GM12878 (cell line): ENCODE measurements around the gene ATRN. TPM values are rescaled to one million over a fixed set of nuclear protein-coding genes. Genes with fewer than 3 reads are reported as not detected.

Experiments
- ATAC-seq: fragments of 200-7000 bp; cut with Tn5 transposase; 3 replicates; pipeline ENCODE4 v1.9.1; 2020; ENCODE audit warnings: mild to moderate bottlenecking, moderate library complexity
- BruUV-seq: library from RNA; stranded (reverse); fragments of 400-500 nt; replicated peaks from 2 replicates; lab custom pipeline; 2021; lab: Mats Ljungman, UMichigan
- CTCF ChIA-PET: fragments of 300-600 bp; sonication (Branson Sonifier 250); formaldehyde crosslinking; extraction: SDS; loops from one replicate; lab custom pipeline; 2021; ENCODE audit warnings: inconsistent platforms; lab: Yijun Ruan, JAX
- POLR2A ChIA-PET: fragments of 350-600 bp; formaldehyde crosslinking; extraction: SDS; loops from one replicate; lab custom pipeline; 2021; ENCODE audit warnings: inconsistent platforms; lab: Charles Lee
- RAD21 ChIA-PET: fragments of 300-600 bp; sonication (Branson Sonifier 250); formaldehyde crosslinking; loops from one replicate; lab custom pipeline; 2023; ENCODE audit warnings: antibody characterized with exemption; ENCODE audit not compliant: unreplicated experiment; lab: Charles Lee
- SMC1A ChIA-PET: fragments of 300-600 bp; sonication (Branson Sonifier 250); formaldehyde crosslinking; loops from one replicate; lab custom pipeline; 2023; ENCODE audit not compliant: unreplicated experiment, uncharacterized antibody; lab: Charles Lee
- DNase-seq: peaks from one replicate; pipeline ENCODE4 v3.0.0-alpha.2; 2011; ENCODE audit warnings: low read depth, low spot score
- FAIRE-seq: peaks from 3 replicates; lab custom pipeline; 2011; peaks lifted over from hg19 to GRCh38; lab: Jason Lieb, UNC
- H2AFZ ChIP-seq: 2 replicates; pipeline ENCODE4 v1.6.0; 2011; ENCODE audit warnings: low read depth, low read length, control low read depth; ENCODE audit not compliant: control insufficient read depth
- H3K27ac ChIP-seq: 2 replicates; pipeline ENCODE4 v1.5.1; 2011; ENCODE audit warnings: control low read depth; ENCODE audit not compliant: control insufficient read depth, insufficient read depth
- H3K27me3 ChIP-seq, 2 experiments: replicated peaks in 1 of 2; 2 replicates each; pipeline versions ENCODE4 v1.6.0 to v1.6.1; 2011; ENCODE audit warnings: low read length in 1 of 2; ENCODE audit not compliant: control insufficient read depth in 2 of 2, insufficient read depth in 2 of 2
- H3K36me3 ChIP-seq, 2 experiments: 2 replicates each; pipeline ENCODE4 v1.5.1; 2011; ENCODE audit warnings: low read length in 1 of 2; ENCODE audit not compliant: control insufficient read depth in 2 of 2, insufficient read depth in 2 of 2
- H3K4me1 ChIP-seq: 2 replicates; pipeline ENCODE4 v1.6.1; 2011; ENCODE audit warnings: mild to moderate bottlenecking, low read length, moderate library complexity, mixed read lengths; ENCODE audit not compliant: control insufficient read depth, insufficient read depth
- H3K4me2 ChIP-seq: 2 replicates; pipeline ENCODE4 v1.6.0; 2011; ENCODE audit warnings: control low read depth; ENCODE audit not compliant: control insufficient read depth, insufficient read depth
- H3K4me3 ChIP-seq: fragments of 200-600 bp; sonication (generic); 2 replicates; pipeline ENCODE4 v1.5.1; 2016
- H3K79me2 ChIP-seq: 2 replicates; pipeline ENCODE4 v1.6.0; 2011; ENCODE audit warnings: low read length; ENCODE audit not compliant: control insufficient read depth, insufficient read depth
- H3K9ac ChIP-seq: 2 replicates; pipeline ENCODE4 v1.8.0; 2011; ENCODE audit warnings: low read length, control low read depth, mixed read lengths; ENCODE audit not compliant: control insufficient read depth, insufficient read depth
- H3K9me3 ChIP-seq: replicated peaks from 3 replicates; pipeline ENCODE4 v1.5.1; 2011; ENCODE audit warnings: mild to moderate bottlenecking, low read length; ENCODE audit not compliant: control insufficient read depth, insufficient read depth
- H4K20me1 ChIP-seq: 2 replicates; pipeline ENCODE4 v1.6.0; 2011; ENCODE audit not compliant: control insufficient read depth, insufficient read depth
- ATF2 ChIP-seq: IDR thresholded peaks from 2 replicates; pipeline ENCODE4 v1.6.1; 2012; ENCODE audit warnings: low read length, inconsistent platforms
- BMI1 ChIP-seq: fragments of 450-650 bp; IDR thresholded peaks from 2 replicates; pipeline ENCODE4 v1.6.1; 2016; ENCODE audit warnings: mild to moderate bottlenecking, moderate library complexity, borderline replicate concordance
- BRCA1 ChIP-seq: IDR thresholded peaks from 2 replicates; pipeline ENCODE4 v1.6.1; 2011; ENCODE audit warnings: low read depth, low read length, improper control_type of control experiment
- CEBPB ChIP-seq, 2 experiments: fragments of 150-350 bp in 1 of 2; IDR thresholded peaks; 2 replicates each; pipeline ENCODE4 v1.6.1; 2012 to 2014; ENCODE audit warnings: low read depth in 2 of 2, low read length in 2 of 2, borderline replicate concordance in 1 of 2, inconsistent platforms in 1 of 2
- CHD2 ChIP-seq: IDR thresholded peaks from 2 replicates; pipeline ENCODE4 v1.6.1; 2011; ENCODE audit warnings: low read depth, low read length, improper control_type of control experiment, borderline replicate concordance
- CREM ChIP-seq: IDR thresholded peaks from 2 replicates; pipeline ENCODE4 v1.6.1; 2014; ENCODE audit warnings: antibody characterized with exemption, low read depth
- CTCF ChIP-seq, 3 experiments: IDR thresholded peaks in 2 of 3; conservative IDR thresholded peaks in 1 of 3; 2 replicates each; pipeline ENCODE4 v1.5.1; 2011; ENCODE audit warnings: low read depth in 3 of 3, low read length in 3 of 3, mild to moderate bottlenecking in 3 of 3, control low read depth in 2 of 3, moderate library complexity in 2 of 3, inconsistent platforms in 1 of 3, mixed read lengths in 1 of 3; ENCODE audit not compliant: control insufficient read depth in 2 of 3, insufficient read depth in 1 of 3; ENCODE audit errors: extremely low read depth in 1 of 3
- ESRRA ChIP-seq: IDR thresholded peaks from 2 replicates; pipeline ENCODE4 v1.6.1; 2012; ENCODE audit warnings: mild to moderate bottlenecking, low read length, improper control_type of control experiment
- FOXM1 ChIP-seq: IDR thresholded peaks from 2 replicates; pipeline ENCODE4 v1.6.1; 2012; ENCODE audit warnings: low read depth, mild to moderate bottlenecking, inconsistent platforms, low read length, moderate library complexity
- MEF2B ChIP-seq: fragments of 450-650 bp; IDR thresholded peaks from 2 replicates; pipeline ENCODE4 v1.6.1; 2018; ENCODE audit warnings: mild to moderate bottlenecking, moderate library complexity; ENCODE audit not compliant: partially characterized antibody, poor library complexity, severe bottlenecking
- MTA2 ChIP-seq: fragments of 450-650 bp; IDR thresholded peaks from 2 replicates; pipeline ENCODE4 v1.6.1; 2016; ENCODE audit warnings: low read depth, mild to moderate bottlenecking, moderate library complexity
- PML ChIP-seq: IDR thresholded peaks from 2 replicates; pipeline ENCODE4 v1.6.1; 2012; ENCODE audit warnings: low read length, inconsistent platforms
- RFX5 ChIP-seq: IDR thresholded peaks from 2 replicates; pipeline ENCODE4 v1.6.1; 2011; ENCODE audit warnings: low read depth, low read length, improper control_type of control experiment
- SIN3A ChIP-seq: IDR thresholded peaks from 2 replicates; pipeline ENCODE4 v1.6.1; 2012; ENCODE audit warnings: low read depth, low read length, improper control_type of control experiment
- SMAD5 ChIP-seq: IDR thresholded peaks from 2 replicates; pipeline ENCODE4 v1.6.1; 2016; ENCODE audit warnings: antibody characterized with exemption, low read depth
- SPI1 ChIP-seq: IDR thresholded peaks from 2 replicates; pipeline ENCODE4 v1.6.1; 2011; ENCODE audit warnings: low read depth, mild to moderate bottlenecking, low read length, moderate library complexity, borderline replicate concordance; ENCODE audit not compliant: insufficient read depth
- STAT1 ChIP-seq: fragments of 450-650 bp; conservative IDR thresholded peaks from 2 replicates; pipeline ENCODE4 v1.6.1; 2014; ENCODE audit warnings: antibody characterized with exemption, mild to moderate bottlenecking
- SUZ12 ChIP-seq: fragments of 200-600 bp; sonication (generic); IDR thresholded peaks from one replicate; pipeline ENCODE4 v1.6.1; 2018; ENCODE audit warnings: antibody characterized with exemption, mild to moderate bottlenecking; ENCODE audit not compliant: unreplicated experiment
- YY1 ChIP-seq: IDR thresholded peaks from 2 replicates; pipeline ENCODE4 v1.6.1; 2011; ENCODE audit warnings: low read depth, mild to moderate bottlenecking, low read length
- ZBTB4 ChIP-seq: fragments of 450-650 bp; formaldehyde crosslinking; IDR thresholded peaks from 2 replicates; pipeline ENCODE4 v1.4.0; 2022; ENCODE audit warnings: mild to moderate bottlenecking, moderate library complexity
- WGBS: methylation state at CpG from one replicate; pipeline ENCODE4 v1.1.6; 2016; ENCODE audit warnings: low lambda C conversion rate; ENCODE audit not compliant: insufficient replicate concordance, insufficient coverage; ENCODE audit errors: missing lambda C conversion rate; 5-methylcytosine and 5-hydroxymethylcytosine counted together
- in situ Hi-C: fragments of 300-500 bp; cut with MboI; formaldehyde crosslinking; loops from 9 replicates; pipeline ENCODE4 v1.14.3; 2018; ENCODE audit warnings: mixed read lengths
- intact Hi-C: fragments of 100-400 bp; cut with micrococcal nuclease; formaldehyde crosslinking; loops from one replicate; pipeline ENCODE4 v1.14.2; 2022; ENCODE audit not compliant: unreplicated experiment
- polyA plus RNA-seq, 11 experiments: library from polyadenylated mRNA; depleted of rRNA in 4 of 11; unstranded in 6 of 11; stranded (reverse) in 5 of 11; fragments of >200 nt; fragmentation: Nextera tagmentation in 4 of 11; fragmentation: Illumina TruSeq in 1 of 11; extraction: Ambion mirVana in 4 of 11; extraction: Trizol in 1 of 11; gene quantifications; 1 replicate in 1 of 11; 2 replicates in 10 of 11; pipeline versions ENCODE4 v1.2.1 to v1.2.3, GENCODE V29; 2011 to 2016; ENCODE audit warnings: inconsistent platforms in 2 of 11, missing spikeins in 2 of 11, low read depth in 1 of 11
- total RNA-seq, 4 experiments: library from RNA; depleted of rRNA in 3 of 4; stranded (reverse); fragments of >200 nt in 3 of 4; fragmentation: Illumina TruSeq in 1 of 4; extraction: Trizol in 1 of 4; gene quantifications; 2 replicates each; pipeline versions ENCODE4 v1.2.1 to v1.2.3, GENCODE V29; 2013 to 2021

ATRN gene
- total and polyA plus RNA-seq, 10 of the 15 experiments (the other 5 are each of a cell fraction or from before 2014, with no cell fraction given), result 0.71 to 11.6 (median 6.9) TPM

- Histone ChIP-seq H3K9ac (no peak overlapping the region), H3K4me2 (no peak overlapping the region), H3K9me3 (no peaks in the 10 kb centered on the region), H3K27me3 (no peaks in the 10 kb centered on the region), H3K79me2 (no peaks in the 10 kb centered on the region), H3K36me3 (peaks cover 4 to 9% of the 10 kb centered on the region in 2 experiments; a peak in 3 of 4 replicates), H4K20me1 (no peaks in the 10 kb centered on the region), H3K4me3 (no peak overlapping the region), H2AFZ (no peak overlapping the region), H3K4me1 (no peaks in the 10 kb centered on the region), H3K27ac (no peak overlapping the region)
- CTCF ChIA-PET, result interaction anchor here (0.7 kb wide), 1 partner anchor 23 kb away, joined by 4 read pairs; no protein-coding TSS in a partner anchor
- FAIRE-seq, result no peak
- RAD21 ChIA-PET, result no interaction called here
- in situ Hi-C loops, result no loop called here
- POLR2A ChIA-PET, result no interaction called here
- TF ChIP-seq CEBPB (IDR thresholded peaks at IDR 0.05; ENCODE audit: borderline replicate concordance in 1 of 2, low read depth in 2 of 2, low read length in 2 of 2) (no peak), MEF2B (no peak), STAT1 (no peak), PML (no peak), CTCF (IDR thresholded peaks at IDR 0.05 in 2 of 3, conservative IDR thresholded peaks at IDR 0.05 in 1 of 3; ENCODE audit: control insufficient read depth in 2 of 3, extremely low read depth in 1 of 3, insufficient read depth in 1 of 3, low read depth in 3 of 3, low read length in 3 of 3) (no peak), SMAD5 (no peak), CHD2 (no peak), ESRRA (no peak), FOXM1 (no peak), SIN3A (no peak), BMI1 (no peak), MTA2 (no peak), ATF2 (no peak), BRCA1 (no peak), YY1 (no peak), ZBTB4 (CRISPR knock-in tag) (no peak), CREM (no peak), SUZ12 (no peak), RFX5 (no peak), SPI1 (no peak)
- no peak for ATAC-seq
- no peak for DNase-seq
- WGBS, result 94% methylated on average over 1 of the region's 1 CpG
- no TSS peak for BruUV-seq
- intact Hi-C loops, result no loop called here
- SMC1A ChIA-PET, result interaction anchor here (1.3 kb wide), 1 partner anchor 24 kb away, joined by 3 read pairs; no protein-coding TSS in a partner anchor
These were observed 115.3 kb downstream of the ATRN start for GRCh38 chr20:3586093-3586492.
